ENCODE measurements around the gene FAM209B. TPM values are rescaled to one million over a fixed set of nuclear protein-coding genes. Genes with fewer than 3 reads are reported as not detected.

Gene FAM209B
- total and polyA plus RNA-seq, 7 donors = 0.44 TPM; not detected in 6

DNA sequence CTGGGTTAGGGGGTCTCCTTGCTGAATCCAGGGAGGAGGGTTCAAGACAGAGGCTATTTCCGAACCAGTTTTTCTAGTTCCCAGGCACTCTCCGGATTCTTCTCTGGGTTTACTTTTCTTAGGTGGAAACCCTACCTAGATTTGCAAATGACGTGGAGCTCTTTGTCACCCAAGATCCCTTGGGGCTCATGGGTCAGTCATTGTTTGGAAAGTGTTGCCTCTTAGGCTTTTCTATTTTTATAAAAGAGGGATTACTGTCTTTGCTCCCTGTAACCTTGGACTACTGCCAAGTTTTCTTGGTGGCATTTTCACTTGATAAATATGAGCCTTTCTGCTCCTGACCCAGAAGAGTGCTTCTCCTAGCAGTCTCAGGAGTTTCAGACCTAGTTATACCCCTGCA lies 33.6 kb downstream of the FAM209B start:
- no peak for TF ChIP-seq EP300 (IDR thresholded peaks at IDR 0.05)
- no peak for TF ChIP-seq POLR2A (IDR thresholded peaks at IDR 0.05)
- TF ChIP-seq, protein P1, sequence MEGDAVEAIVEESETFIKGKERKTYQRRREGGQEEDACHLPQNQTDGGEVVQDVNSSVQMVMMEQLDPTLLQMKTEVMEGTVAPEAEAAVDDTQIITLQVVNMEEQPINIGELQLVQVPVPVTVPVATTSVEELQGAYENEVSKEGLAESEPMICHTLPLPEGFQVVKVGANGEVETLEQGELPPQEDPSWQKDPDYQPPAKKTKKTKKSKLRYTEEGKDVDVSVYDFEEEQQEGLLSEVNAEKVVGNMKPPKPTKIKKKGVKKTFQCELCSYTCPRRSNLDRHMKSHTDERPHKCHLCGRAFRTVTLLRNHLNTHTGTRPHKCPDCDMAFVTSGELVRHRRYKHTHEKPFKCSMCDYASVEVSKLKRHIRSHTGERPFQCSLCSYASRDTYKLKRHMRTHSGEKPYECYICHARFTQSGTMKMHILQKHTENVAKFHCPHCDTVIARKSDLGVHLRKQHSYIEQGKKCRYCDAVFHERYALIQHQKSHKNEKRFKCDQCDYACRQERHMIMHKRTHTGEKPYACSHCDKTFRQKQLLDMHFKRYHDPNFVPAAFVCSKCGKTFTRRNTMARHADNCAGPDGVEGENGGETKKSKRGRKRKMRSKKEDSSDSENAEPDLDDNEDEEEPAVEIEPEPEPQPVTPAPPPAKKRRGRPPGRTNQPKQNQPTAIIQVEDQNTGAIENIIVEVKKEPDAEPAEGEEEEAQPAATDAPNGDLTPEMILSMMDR (IDR thresholded peaks at IDR 0.05) = no peak
- TF ChIP-seq POLR2AphosphoS5 (IDR thresholded peaks at IDR 0.05) = no peak
- no peak for DNase-seq
- Histone ChIP-seq H3K9me3 (no peaks in the 10 kb centered on the region), H3K27ac (no peak overlapping the region), H3K27me3 (no peaks in the 10 kb centered on the region), H3K36me3 (no peaks in the 10 kb centered on the region), H3K4me3 (no peak overlapping the region), H3K4me1 (no peaks in the 10 kb centered on the region)
- intact Hi-C loops (cut with DNase I) = no loop called here
- WGBS, 2 donors = 31 to 64% methylated on average over 3 of the region's 3 CpGs

DNA sequence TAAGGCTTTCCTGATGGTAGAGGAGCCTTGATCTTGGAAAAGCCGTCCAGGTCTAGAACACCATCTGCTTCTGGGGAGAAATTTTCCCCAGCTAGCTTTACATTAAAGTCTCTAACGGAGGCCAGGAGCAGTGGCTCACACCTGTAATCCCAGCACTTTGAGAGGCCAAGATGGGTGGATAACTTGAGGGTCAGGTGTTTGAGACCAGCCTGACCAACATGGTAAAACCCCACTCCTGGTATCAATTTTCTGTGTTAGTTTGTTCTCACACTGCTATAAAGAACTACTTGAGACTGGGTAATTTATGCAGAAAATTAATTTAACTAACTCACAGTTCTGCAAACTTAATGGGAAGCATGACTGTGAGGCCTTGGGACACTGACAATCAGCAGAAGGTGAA lies 37.8 kb downstream of the FAM209B start:
- intact Hi-C loops (cut with DNase I) = no loop called here
- 0% methylated on average over 2 of the region's 2 CpGs for WGBS, 2 donors
- no peak overlapping the region for H3K27ac ChIP-seq
- no peaks in the 10 kb centered on the region for H3K9me3 ChIP-seq
- no peak overlapping the region for H3K4me3 ChIP-seq
- no peaks in the 10 kb centered on the region for H3K27me3 ChIP-seq
- H3K36me3 ChIP-seq = no peaks in the 10 kb centered on the region
- no peak for TF ChIP-seq POLR2A (IDR thresholded peaks at IDR 0.05)
- TF ChIP-seq, protein P1 (IDR thresholded peaks at IDR 0.05) = no peak
- no peak for TF ChIP-seq POLR2AphosphoS5 (IDR thresholded peaks at IDR 0.05)
- TF ChIP-seq EP300 (IDR thresholded peaks at IDR 0.05) = no peak
- no peaks in the 10 kb centered on the region for H3K4me1 ChIP-seq
- DNase-seq = no peak

DNA sequence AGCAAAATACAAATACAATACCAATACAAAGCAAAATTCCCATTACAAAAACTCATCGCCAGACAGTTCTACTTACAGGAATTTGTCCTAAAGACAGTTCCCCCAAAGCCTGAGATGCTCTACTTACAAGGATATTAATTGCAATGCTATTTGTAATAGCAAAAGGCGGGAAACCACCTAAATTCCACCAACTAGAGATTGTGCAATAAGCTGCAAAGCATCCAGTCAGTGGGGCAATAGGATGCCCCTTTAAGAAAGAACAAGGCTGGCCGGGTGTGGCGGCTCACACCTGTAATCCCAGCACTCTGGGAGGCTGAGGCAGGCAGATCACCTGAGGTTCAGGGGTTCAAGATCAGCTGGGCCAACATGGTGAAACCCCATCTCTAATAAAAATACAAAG lies 39.1 kb downstream of the FAM209B start:
- intact Hi-C loops (cut with DNase I) = no loop called here
- H3K27ac ChIP-seq = no peak overlapping the region
- 83 to 87% methylated on average over 4 of the region's 4 CpGs for WGBS, 2 donors
- no peaks in the 10 kb centered on the region for H3K27me3 ChIP-seq
- H3K4me3 ChIP-seq = no peak overlapping the region
- H3K9me3 ChIP-seq = no peaks in the 10 kb centered on the region
- DNase-seq = no peak
- H3K36me3 ChIP-seq = no peaks in the 10 kb centered on the region
- H3K4me1 ChIP-seq = no peaks in the 10 kb centered on the region
- no peak for TF ChIP-seq POLR2AphosphoS5 (IDR thresholded peaks at IDR 0.05)
- no peak for TF ChIP-seq EP300 (IDR thresholded peaks at IDR 0.05)

DNA sequence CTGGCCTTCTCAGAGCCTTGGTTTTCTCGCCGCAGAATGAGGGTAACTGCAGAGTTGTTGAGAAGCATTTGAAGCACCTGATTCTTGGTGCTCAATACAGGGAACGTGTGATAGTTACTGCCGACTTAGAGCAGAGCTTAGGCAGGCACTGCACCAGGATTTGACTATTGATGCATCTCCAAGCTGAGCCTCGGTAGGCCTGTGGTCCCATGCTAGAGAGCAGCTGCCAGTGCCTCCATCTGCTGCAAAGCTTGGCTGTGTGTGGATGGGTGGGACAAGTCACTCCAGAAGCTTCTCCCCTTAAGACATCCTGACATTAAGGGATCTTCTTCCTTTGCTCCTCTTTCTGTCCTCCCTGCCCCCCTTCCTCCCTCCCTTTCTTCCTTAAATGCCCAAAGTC lies 40.9 kb downstream of the FAM209B start:
- Histone ChIP-seq H3K27ac (no peak overlapping the region), H3K27me3 (no peaks in the 10 kb centered on the region), H3K4me3 (no peak overlapping the region), H3K9me3 (no peaks in the 10 kb centered on the region), H3K4me1 (no peaks in the 10 kb centered on the region), H3K36me3 (no peaks in the 10 kb centered on the region)
- DNase-seq = no peak
- intact Hi-C loops (cut with DNase I) = no loop called here
- WGBS, 2 donors = 89% methylated on average over 5 of the region's 5 CpGs
- TF ChIP-seq POLR2A (IDR thresholded peaks at IDR 0.05) = no peak
- TF ChIP-seq POLR2AphosphoS5 (IDR thresholded peaks at IDR 0.05) = no peak
- no peak for TF ChIP-seq EP300 (IDR thresholded peaks at IDR 0.05)
- TF ChIP-seq, protein P1 (IDR thresholded peaks at IDR 0.05) = no peak

DNA sequence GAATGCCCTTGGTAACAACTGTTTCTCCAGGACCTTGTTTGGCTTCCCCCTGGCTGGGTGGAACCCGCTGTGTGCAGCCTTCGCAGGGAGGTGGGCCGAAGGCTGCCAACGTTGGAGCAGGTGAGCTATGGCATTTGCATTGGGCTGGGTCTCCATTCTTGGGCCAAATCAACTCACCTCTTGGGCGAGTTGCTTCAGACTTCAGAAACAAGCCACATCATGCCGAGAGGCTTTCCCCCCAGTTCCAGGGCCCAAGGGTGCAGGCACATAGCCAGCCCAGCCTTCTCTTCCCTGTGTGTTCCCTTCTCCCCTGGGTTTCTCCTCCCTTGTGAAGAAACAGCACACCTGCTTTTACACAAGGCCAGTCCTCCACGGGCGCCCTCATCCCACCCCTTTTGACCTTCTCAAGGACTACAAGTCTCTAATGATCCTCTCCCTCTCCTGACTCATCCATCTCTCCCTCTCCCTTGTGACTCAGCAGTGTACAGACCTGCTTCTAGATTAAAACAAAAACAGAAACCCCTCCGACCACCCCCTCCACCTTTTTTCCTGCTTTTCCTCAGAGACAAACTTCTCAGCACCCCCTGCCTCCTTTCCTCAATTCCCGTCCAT lies 41.6 kb downstream of the FAM209B start:
- no peaks in the 10 kb centered on the region for H3K9me3 ChIP-seq
- H3K4me3 ChIP-seq = no peak overlapping the region
- H3K27me3 ChIP-seq = no peaks in the 10 kb centered on the region
- intact Hi-C loops (cut with DNase I) = no loop called here
- no peaks in the 10 kb centered on the region for H3K4me1 ChIP-seq
- DNase-seq = no peak
- TF ChIP-seq POLR2AphosphoS5 (IDR thresholded peaks at IDR 0.05) (no peak), EP300 (IDR thresholded peaks at IDR 0.05) (no peak), POLR2A (IDR thresholded peaks at IDR 0.05) (no peak)
- TF ChIP-seq, protein P1 (IDR thresholded peaks at IDR 0.05) = no peak
- H3K36me3 ChIP-seq = no peaks in the 10 kb centered on the region
- H3K27ac ChIP-seq = no peak overlapping the region
- 80 to 84% methylated on average over 10 of the region's 10 CpGs for WGBS, 2 donors

All from sigmoid colon (tissue), 7 donors.